Stimulated activated CD4-positive, alpha-beta T cell treated with anti-CD3 and anti-CD28 coated beads, Interleukin-12 subunit alpha, Interleukin-12 subunit beta, amount 100 ng/mL, for 24 hours (primary cell): Measurements from ENCODE around the gene ASB9.
"Not testable (repeated sequence)": the region's sequence is repeated elsewhere in the genome, so short reads cannot be mapped to it uniquely, and the experiment has no call there.

ENCODE experiments used
- DNase-seq, 2 experiments: peaks; one replicate each; pipeline ENCODE4 v3.0.0-alpha.2; 2020; ENCODE audit warnings: low read depth in 2 of 2

Gene ASB9, protein sequence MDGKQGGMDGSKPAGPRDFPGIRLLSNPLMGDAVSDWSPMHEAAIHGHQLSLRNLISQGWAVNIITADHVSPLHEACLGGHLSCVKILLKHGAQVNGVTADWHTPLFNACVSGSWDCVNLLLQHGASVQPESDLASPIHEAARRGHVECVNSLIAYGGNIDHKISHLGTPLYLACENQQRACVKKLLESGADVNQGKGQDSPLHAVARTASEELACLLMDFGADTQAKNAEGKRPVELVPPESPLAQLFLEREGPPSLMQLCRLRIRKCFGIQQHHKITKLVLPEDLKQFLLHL

GRCh38 chrX:15269618-15270521 is at the start of gene ASB9:
ASB9 (minus strand) TSS chrX:15270083; CDS start chrX:15269874, 209 bp downstream.
- DNase-seq: no peak

DNA sequence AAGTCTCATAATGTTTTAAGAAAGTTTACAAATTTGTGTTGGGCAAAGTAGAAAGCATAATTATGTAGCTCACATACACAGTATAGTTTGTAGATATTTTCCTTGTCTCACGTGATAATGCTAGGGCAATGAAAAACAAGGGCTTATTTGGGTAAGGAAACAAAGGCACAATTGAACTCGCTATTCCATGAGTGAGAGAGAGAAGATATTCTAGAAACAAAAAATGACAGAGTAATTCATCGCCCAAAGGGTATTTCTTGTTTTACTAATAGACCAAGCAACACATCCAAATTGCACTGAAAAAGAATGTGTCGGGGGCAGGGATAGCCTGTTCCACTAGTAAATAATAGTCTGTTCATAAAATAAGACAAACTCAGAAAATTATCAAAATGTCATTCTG is 49.2 kb upstream of the ASB9 start:
- DNase-seq: no peak

- no peak for DNase-seq
Measured at GRCh38 chrX:15315509-15315908, 45.6 kb upstream of the ASB9 start, which contains the start of gene ASB11. ASB11 (minus strand) TSS chrX:15315640; CDS start chrX:15315605, 35 bp downstream.

DNA sequence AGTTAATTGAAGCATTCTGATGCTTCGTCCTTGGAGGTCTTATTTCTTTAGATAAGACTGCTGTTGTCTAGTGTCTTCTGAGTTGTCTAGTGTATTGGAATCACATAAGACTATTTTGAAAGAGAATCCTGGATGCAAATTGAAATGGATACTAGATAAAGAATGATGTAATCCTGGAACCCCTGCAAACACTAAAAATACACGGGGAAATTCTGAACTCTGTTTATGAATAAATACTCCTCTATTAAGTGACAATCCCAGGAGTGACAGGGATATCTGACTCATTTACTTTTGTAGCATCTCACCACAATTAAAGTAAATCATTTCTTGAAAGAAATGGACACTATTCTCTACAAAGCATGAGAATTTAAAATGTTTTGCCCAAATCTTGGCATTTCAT is 44.6 kb upstream of the ASB9 start:
- DNase-seq: no peak

GRCh38 chrX:15311119-15311518 is 41.2 kb upstream of the ASB9 start:
- DNase-seq: no peak

- no peak for DNase-seq
Measured at GRCh38 chrX:15310117-15310516, 40.2 kb upstream of the ASB9 start.

DNA sequence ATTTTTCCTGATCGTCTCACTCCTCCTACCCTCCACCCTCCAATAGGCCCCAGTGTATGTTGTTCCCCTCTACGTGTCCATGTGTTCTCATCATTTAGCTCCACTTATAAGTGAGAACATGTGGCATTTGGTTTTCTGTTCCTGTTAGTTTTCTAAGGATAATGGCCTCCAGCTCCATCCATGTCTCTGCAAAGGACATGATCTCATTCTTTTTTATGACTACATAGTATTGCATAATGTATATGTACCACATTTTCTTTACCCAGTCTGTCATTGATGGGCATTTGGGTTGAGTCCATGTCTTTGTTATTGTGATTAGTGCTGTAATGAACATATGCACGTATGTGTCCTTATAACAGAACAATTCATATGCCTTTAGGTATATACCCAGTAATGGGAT is 36.0 kb upstream of the ASB9 start:
- not testable (repeated sequence) for DNase-seq

- DNase-seq: no peak
Measured at GRCh38 chrX:15301924-15302323, 32.0 kb upstream of the ASB9 start.

- DNase-seq: no peak
Measured at GRCh38 chrX:15299941-15300851, 30.3 kb upstream of the ASB9 start.

DNA sequence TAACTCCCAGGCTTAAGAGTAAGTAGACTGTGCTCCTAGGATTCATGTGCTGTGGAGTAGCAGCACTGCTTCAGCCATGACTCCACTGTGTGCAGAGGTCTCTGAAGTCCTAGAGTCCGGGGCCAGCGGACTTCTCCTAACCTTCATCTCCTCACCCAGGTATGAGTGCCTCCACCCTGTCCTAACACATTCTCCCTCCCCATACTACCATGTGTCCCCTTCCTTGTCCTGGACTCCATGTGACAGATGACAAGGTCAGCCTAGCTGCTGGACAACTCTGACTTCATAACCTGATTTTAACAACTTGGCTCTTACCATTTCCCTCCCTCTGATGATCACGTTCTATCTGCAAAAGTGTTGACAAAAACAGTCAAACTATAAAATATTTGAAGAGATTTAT is 28.9 kb upstream of the ASB9 start:
- no peak for DNase-seq

GRCh38 chrX:15298201-15298600 is 28.3 kb upstream of the ASB9 start:
- no peak for DNase-seq

DNA sequence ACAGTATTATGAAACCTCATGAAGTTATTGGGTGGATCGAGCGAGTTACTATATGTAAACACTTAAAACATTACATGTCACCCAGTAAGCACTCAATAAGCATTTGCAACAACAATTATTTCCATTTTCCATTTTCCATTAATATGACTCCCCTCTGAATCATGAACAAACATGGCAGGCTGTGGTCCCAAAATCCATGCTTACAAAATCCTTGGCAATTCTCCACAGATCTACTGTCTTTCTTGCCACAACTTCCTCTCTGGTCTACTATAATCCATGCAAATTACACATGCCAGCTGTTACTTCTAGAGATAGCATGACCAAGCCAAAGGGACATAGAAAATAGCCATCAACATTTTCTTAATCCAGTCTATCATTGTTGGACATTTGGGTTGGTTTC is 23.6 kb upstream of the ASB9 start:
- no peak for DNase-seq

- DNase-seq: no peak
Measured at GRCh38 chrX:15292861-15293260, 23.0 kb upstream of the ASB9 start.

GRCh38 chrX:15277604-15278003 is 7.7 kb upstream of the ASB9 start:
- no peak for DNase-seq

GRCh38 chrX:15274946-15275345 is 5.1 kb upstream of the ASB9 start:
- DNase-seq: no peak

- DNase-seq: not testable (repeated sequence)
Measured at GRCh38 chrX:15273275-15273674, 3.4 kb upstream of the ASB9 start.

- DNase-seq: no peak
Measured at GRCh38 chrX:15271757-15272156, 1.9 kb upstream of the ASB9 start.

DNA sequence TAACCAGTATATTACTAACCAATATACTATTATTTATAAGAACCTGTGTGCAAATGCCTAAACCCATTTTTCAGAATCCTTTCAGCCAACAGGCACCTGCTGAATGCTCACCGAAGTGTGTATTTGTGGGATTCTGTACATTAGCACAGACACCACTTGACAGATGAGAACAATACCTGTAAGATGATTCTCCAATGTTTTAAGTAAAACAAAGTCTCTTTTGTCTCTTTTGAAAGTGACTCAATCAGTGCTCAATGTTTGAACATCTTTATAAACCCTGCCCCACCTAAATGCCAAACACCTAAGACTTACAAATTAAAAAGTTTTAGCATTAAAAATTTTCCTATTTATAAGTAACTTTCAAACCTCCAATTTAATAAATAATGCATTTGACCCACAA is 763 bp downstream of the ASB9 start:
- no peak for DNase-seq

- no peak for DNase-seq
Measured at GRCh38 chrX:15254852-15255251, 15.0 kb downstream of the ASB9 start.

GRCh38 chrX:15245896-15246295 is 24.0 kb downstream of the ASB9 start:
- no peak for DNase-seq

DNA sequence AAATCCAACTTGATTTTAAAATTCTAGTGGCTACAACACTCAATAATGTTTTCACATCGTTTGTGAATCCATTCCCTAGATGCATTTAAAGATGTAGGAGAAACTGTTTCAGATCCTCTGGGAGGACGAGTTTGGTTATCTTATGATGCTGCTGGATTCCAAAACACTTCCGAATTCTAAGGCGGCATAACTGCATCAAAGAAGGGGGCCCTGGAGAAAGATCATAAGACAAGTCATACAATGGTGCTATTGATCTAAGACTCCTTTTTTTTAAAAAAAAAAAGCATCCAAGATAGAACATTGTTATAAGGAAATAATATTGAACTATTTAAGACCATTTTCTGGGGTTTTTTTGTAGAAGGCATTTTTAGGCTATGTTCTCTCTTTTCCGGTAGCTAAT is 25.5 kb downstream of the ASB9 start:
- DNase-seq: no peak
